Measurements from ENCODE around the gene KLK15. TPM values are rescaled to one million over a fixed set of nuclear protein-coding genes. Genes with fewer than 3 reads are reported as not detected.

KLK15 gene
- total and polyA plus RNA-seq, 2 of the 13 experiments (the other 11 are each of a cell fraction or from before 2014, with no cell fraction given): not detected

- TF ChIP-seq UBTF (CRISPR knock-in tag; IDR thresholded peaks at IDR 0.05) (no peak), SRSF4 (IDR thresholded peaks at IDR 0.05; ENCODE audit: low read depth, low read length, poor library complexity, severe bottlenecking) (no peak), SP4 (CRISPR knock-in tag; IDR thresholded peaks at IDR 0.05) (no peak), CREM (IDR thresholded peaks at IDR 0.05) (peak; percentile 82), CREM (CRISPR knock-in tag; IDR thresholded peaks at IDR 0.05) (no peak), FIP1L1 (IDR thresholded peaks at IDR 0.05; ENCODE audit: borderline replicate concordance, insufficient read depth, low read depth, low read length) (no peak), ZNF382 (CRISPR knock-in tag; IDR thresholded peaks at IDR 0.05; ENCODE audit: borderline replicate concordance) (no peak), HOXA3 (CRISPR knock-in tag; IDR thresholded peaks at IDR 0.05) (peak; percentile 87), ZNF558 (CRISPR knock-in tag; IDR thresholded peaks at IDR 0.05; ENCODE audit: borderline replicate concordance) (no peak), STAG1 (CRISPR knock-in tag; IDR thresholded peaks at IDR 0.05) (peak; percentile 29; the same call in 1 of the 2 replicates), ATF5 (CRISPR knock-in tag; IDR thresholded peaks at IDR 0.05; ENCODE audit: low read depth) (no peak), PATZ1 (CRISPR knock-in tag; IDR thresholded peaks at IDR 0.05) (no peak), ZNF878 (CRISPR knock-in tag; IDR thresholded peaks at IDR 0.05) (no peak), ZSCAN12 (CRISPR knock-in tag; IDR thresholded peaks at IDR 0.05) (no peak), ZNF547 (CRISPR knock-in tag; IDR thresholded peaks at IDR 0.05) (no peak), KAT8 (CRISPR knock-in tag; IDR thresholded peaks at IDR 0.05) (peak; percentile 61; the same call in 1 of the 2 replicates), FOXA3 (CRISPR knock-in tag; IDR thresholded peaks at IDR 0.05) (no peak), THAP7 (CRISPR knock-in tag; IDR thresholded peaks at IDR 0.05) (no peak), HDAC6 (IDR thresholded peaks at IDR 0.05; ENCODE audit: low read depth, low read length) (no peak), ISX (CRISPR knock-in tag; conservative IDR thresholded peaks at IDR 0.05) (no peak)
- TF ChIP-seq, protein P1, sequence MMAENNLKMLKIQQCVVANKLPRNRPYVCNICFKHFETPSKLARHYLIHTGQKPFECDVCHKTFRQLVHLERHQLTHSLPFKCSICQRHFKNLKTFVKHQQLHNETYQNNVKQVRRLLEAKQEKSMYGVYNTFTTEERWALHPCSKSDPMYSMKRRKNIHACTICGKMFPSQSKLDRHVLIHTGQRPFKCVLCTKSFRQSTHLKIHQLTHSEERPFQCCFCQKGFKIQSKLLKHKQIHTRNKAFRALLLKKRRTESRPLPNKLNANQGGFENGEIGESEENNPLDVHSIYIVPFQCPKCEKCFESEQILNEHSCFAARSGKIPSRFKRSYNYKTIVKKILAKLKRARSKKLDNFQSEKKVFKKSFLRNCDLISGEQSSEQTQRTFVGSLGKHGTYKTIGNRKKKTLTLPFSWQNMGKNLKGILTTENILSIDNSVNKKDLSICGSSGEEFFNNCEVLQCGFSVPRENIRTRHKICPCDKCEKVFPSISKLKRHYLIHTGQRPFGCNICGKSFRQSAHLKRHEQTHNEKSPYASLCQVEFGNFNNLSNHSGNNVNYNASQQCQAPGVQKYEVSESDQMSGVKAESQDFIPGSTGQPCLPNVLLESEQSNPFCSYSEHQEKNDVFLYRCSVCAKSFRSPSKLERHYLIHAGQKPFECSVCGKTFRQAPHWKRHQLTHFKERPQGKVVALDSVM (CRISPR knock-in tag; IDR thresholded peaks at IDR 0.05): no peak
- TF ChIP-seq, protein P2, sequence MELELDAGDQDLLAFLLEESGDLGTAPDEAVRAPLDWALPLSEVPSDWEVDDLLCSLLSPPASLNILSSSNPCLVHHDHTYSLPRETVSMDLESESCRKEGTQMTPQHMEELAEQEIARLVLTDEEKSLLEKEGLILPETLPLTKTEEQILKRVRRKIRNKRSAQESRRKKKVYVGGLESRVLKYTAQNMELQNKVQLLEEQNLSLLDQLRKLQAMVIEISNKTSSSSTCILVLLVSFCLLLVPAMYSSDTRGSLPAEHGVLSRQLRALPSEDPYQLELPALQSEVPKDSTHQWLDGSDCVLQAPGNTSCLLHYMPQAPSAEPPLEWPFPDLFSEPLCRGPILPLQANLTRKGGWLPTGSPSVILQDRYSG (CRISPR knock-in tag; IDR thresholded peaks at IDR 0.05): no peak
Measured at GRCh38 chr19:50870417-50871089, 37.2 kb upstream of the KLK15 start (continued).
